ENCODE results near the gene MAPK13.

DNA sequence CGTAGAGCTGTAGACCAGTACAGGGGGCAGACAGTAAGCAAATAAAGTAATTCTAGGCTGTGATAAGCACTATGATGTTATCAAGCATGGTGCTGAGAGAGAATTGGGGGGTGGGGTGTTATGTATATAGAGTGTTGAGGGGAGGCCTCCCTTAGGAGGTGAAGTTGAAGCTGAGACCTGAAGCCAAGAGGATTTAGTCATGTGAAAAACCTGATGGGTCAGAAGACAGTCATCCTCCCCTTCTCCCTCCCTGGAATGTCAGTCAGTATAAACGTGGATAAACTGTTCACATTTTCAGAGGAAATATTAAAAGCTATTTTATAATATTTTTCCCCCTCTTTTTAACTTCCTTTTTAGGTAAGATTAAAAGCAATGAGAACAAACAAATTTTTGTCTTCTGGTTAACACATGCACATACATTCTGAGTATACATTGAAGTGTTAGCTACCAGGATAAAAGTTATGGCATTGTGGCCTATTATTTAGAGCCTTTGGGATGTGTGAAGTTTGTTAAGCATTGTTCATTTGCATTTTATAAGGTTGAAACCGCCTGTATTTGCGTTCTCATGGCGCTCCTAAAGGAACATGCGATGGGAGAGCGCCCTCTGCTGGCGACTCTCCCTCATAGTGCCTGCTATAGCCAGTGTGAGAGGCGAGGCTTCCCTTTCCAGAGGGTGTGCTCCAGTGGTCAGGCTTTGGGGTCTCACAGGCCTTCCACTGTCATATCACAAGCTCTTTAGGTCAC lies 35.4 kb upstream of the MAPK13 start:
- TF ChIP-seq POLR2AphosphoS5 (IDR thresholded peaks at IDR 0.05): no peak
- TF ChIP-seq RAD21 (conservative IDR thresholded peaks at IDR 0.05): peak; percentile 93
